ENCODE results near the gene BACH1. TPM values are rescaled to one million over a fixed set of nuclear protein-coding genes. Genes with fewer than 3 reads are reported as not detected.

BACH1 gene
- total and polyA plus RNA-seq, 2 of the 8 experiments (the other 6 are each of a cell fraction or from before 2014, with no cell fraction given): 6.9 to 50.7 TPM

DNA sequence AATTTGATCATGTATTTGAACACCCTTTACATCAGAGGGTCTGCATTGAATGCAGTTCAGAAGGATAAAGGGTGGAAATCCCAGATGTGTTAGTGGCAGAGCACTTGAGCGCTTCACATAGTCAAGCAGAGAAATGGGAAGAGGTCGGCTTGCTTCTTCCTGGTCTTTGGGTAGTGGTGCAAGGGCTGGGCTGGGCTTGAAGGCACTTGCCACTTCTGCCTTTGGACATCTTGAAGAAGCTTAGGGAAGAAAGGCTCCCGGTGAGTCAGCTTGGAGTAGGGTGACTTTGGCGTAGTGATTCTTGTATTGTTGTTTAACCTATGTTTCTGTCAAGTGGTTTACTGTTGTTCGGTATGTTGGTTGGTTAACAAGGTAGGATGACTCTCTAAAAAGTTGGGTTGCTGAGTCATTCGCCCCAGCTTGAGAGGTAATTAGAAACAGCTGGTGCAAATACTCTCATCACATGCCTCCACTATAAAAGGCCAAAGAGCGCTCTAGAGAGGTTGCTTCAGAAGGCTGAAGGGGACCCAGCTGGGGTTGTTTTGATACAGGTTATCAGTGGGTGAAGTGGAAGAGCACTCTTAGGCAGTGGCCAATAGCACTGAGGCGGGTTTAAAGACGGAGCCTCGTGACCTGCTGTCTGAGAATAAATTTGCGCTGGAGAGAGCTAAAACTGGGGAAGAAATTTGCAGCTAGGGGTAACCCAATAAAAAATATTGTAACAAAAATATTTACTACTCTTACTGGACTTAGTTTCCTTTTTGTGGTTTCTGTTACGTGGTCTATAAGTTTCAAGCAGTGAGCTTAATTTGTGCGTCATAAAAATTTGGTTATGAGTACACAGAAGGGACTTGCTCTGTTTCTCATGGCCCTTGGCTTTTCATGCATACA lies 1.4 kb downstream of the BACH1 start:
- FAIRE-seq: no peak
- Histone ChIP-seq H2BK5ac (ENCODE audit: low read depth, low read length) (peak overlapping the region; percentile 88), H3K14ac (ENCODE audit: insufficient read length) (no peak overlapping the region), H2BK20ac (ENCODE audit: low read length) (no peak overlapping the region), H3K27me3 (replicated peaks in 1 of 4; ENCODE audit: control insufficient read depth in 3 of 4, extremely low read depth in 1 of 4, insufficient read depth in 3 of 4, low read length in 3 of 4) (peaks cover 0 to 7% (median 4%) of the 10 kb centered on the region in 4 experiments; a peak in 3 of 7 replicates), H3K18ac (ENCODE audit: extremely low read depth, low read length) (no peak overlapping the region; the same call in 1 of the 2 replicates), H3K4ac (replicated peaks; ENCODE audit: insufficient read length, low read depth, low read length) (no peak overlapping the region), H3K36me3 (ENCODE audit: control insufficient read depth in 2 of 4, insufficient read depth in 4 of 4, low read length in 3 of 4) (no peaks in the 10 kb centered on the region), H4K8ac (ENCODE audit: extremely low read depth, insufficient read depth, low read length) (no peak overlapping the region), H3K79me2 (ENCODE audit: control insufficient read depth in 1 of 2, insufficient read depth in 2 of 2, low read length in 2 of 2) (peaks cover 8 to 59% of the 10 kb centered on the region in 2 experiments; a peak in 3 of 4 replicates), H2AFZ (ENCODE audit: low read length) (no peak overlapping the region), H3K9ac (replicated peaks in 1 of 4; ENCODE audit: extremely low read depth in 1 of 4, low read depth in 3 of 4, low read length in 3 of 4) (peak overlapping the region in 3 of 4 experiments; percentile 83 to 87 (median 84); a peak in 6 of 7 replicates), H3K23ac (ENCODE audit: insufficient read length) (no peak overlapping the region), H2BK12ac (ENCODE audit: low read depth, low read length) (peak overlapping the region; percentile 52; the same call in 1 of the 2 replicates), H3K79me1 (ENCODE audit: low read depth, low read length) (peaks cover 6% of the 10 kb centered on the region; the same call in 1 of the 2 replicates), H3K4me3 (ENCODE audit: extremely low read depth in 1 of 4, insufficient read depth in 2 of 4, low read depth in 3 of 4, low read length in 4 of 4) (peak overlapping the region; percentile 77 to 94 (median 88)), H4K5ac (ENCODE audit: insufficient read length, low read depth, low read length) (no peak overlapping the region), H3K9me3 (ENCODE audit: insufficient read depth in 2 of 2, low read depth in 1 of 2, low read length in 1 of 2) (no peaks in the 10 kb centered on the region), H2BK120ac (replicated peaks; ENCODE audit: low read depth, low read length) (no peak overlapping the region), H4K20me1 (replicated peaks in 1 of 2; ENCODE audit: control insufficient read depth in 1 of 2, insufficient read depth in 2 of 2, low read length in 2 of 2) (peaks cover 6 to 7% of the 10 kb centered on the region in 2 experiments), H3K23me2 (ENCODE audit: low read depth, low read length) (peaks cover 15% of the 10 kb centered on the region), H4K91ac (replicated peaks; ENCODE audit: insufficient read length, low read length) (no peak overlapping the region), H3K56ac (replicated peaks; ENCODE audit: insufficient read length, low read depth, low read length) (no peak overlapping the region), H2AK5ac (ENCODE audit: low read depth, low read length) (peak overlapping the region; percentile 88), H3K4me1 (replicated peaks in 1 of 4; ENCODE audit: control insufficient read depth in 3 of 4, insufficient read depth in 4 of 4, low read length in 3 of 4) (peaks cover 0 to 14% (median 9%) of the 10 kb centered on the region in 4 experiments; a peak in 5 of 7 replicates), H2BK15ac (ENCODE audit: low read length) (no peak overlapping the region), H3K4me2 (ENCODE audit: insufficient read depth in 1 of 2, low read depth in 2 of 2, low read length in 2 of 2) (peak overlapping the region; percentile 87 to 100), H3K27ac (ENCODE audit: low read depth, low read length) (no peak overlapping the region)
- DNase-seq (ENCODE audit: low read depth in 1 of 2, low spot score in 2 of 2): no peak
- POLR2A ChIA-PET (ENCODE audit: partially characterized antibody): interaction anchor here (1.2 to 3.2 kb wide), 11 partner anchors 9 to 195 kb away, joined by 3 to 10 read pairs (median 4); no protein-coding TSS in a partner anchor
- CTCF ChIA-PET (ENCODE audit: partially characterized antibody): interaction anchor here (1.1 to 1.9 kb wide), 7 partner anchors 9 to 76 kb away, joined by 3 to 6 read pairs (median 4); no protein-coding TSS in a partner anchor
- WGBS, 2 experiments (ENCODE audit: extremely low coverage in 1 of 2, insufficient coverage in 1 of 2, insufficient read length in 1 of 2, insufficient replicate concordance in 2 of 2, low coverage in 1 of 2, low lambda C conversion rate in 2 of 2, missing lambda C conversion rate in 1 of 2): 23% methylated on average over 13 of the region's 13 CpGs; no CpG with 5 or more reads in 1 of the 2 experiments
- TF ChIP-seq SIN3A (conservative IDR thresholded peaks at IDR 0.05 in 1 of 2, IDR thresholded peaks at IDR 0.05 in 1 of 2; ENCODE audit: low read depth in 1 of 2, low read length in 2 of 2): peak; percentile 34 to 85; a peak in 1 of 4 replicates
- no peak for TF ChIP-seq CTBP2 (IDR thresholded peaks at IDR 0.05; ENCODE audit: borderline replicate concordance, insufficient read depth, insufficient read length, low read length)
- TF ChIP-seq BCL11A (IDR thresholded peaks at IDR 0.05; ENCODE audit: low read depth in 2 of 2, low read length in 2 of 2): no peak
- TF ChIP-seq GTF2F1 (IDR thresholded peaks at IDR 0.05; ENCODE audit: borderline replicate concordance, low read depth, low read length): no peak
- TF ChIP-seq SP2 (IDR thresholded peaks at IDR 0.05; ENCODE audit: low read length): no peak
- no peak for TF ChIP-seq RXRA (IDR thresholded peaks at IDR 0.05; ENCODE audit: insufficient read depth, low read depth, low read length)
- TF ChIP-seq ASH2L (IDR thresholded peaks at IDR 0.05; ENCODE audit: low read length): no peak
- TF ChIP-seq TAF1 (IDR thresholded peaks at IDR 0.05; ENCODE audit: low read depth, low read length): no peak
- TF ChIP-seq GABPA (IDR thresholded peaks at IDR 0.05; ENCODE audit: borderline replicate concordance, insufficient read depth, low read length): no peak
- peak; percentile 38 for TF ChIP-seq SAP30 (IDR thresholded peaks at IDR 0.05; ENCODE audit: insufficient read depth, insufficient replicate concordance, low read length)

All from H1 (cell line).